HepG2 (cell line): ENCODE data around the gene AGBL3.

ENCODE experiments used
- ELF1 ChIP-seq: sonication (generic); formaldehyde crosslinking; IDR thresholded peaks from 2 replicates; pipeline ENCODE4 v1.4.0; 2020; ENCODE audit warnings: missing genetic modification reagents
- GATAD1 ChIP-seq: IDR thresholded peaks from 2 replicates; pipeline ENCODE4 v1.6.1; 2016; ENCODE audit warnings: missing genetic modification reagents, missing compliant biosample characterization
- MYNN ChIP-seq: sonication (generic); formaldehyde crosslinking; IDR thresholded peaks from 2 replicates; pipeline ENCODE4 v1.4.0; 2020; ENCODE audit warnings: mild to moderate bottlenecking, low read depth, missing genetic modification reagents
- NCOA5 ChIP-seq: sonication (generic); formaldehyde crosslinking; IDR thresholded peaks from 2 replicates; pipeline ENCODE4 v1.4.0; 2020; ENCODE audit warnings: missing genetic modification reagents
- NR2C2 ChIP-seq: sonication (generic); formaldehyde crosslinking; IDR thresholded peaks from 2 replicates; pipeline ENCODE4 v1.4.0; 2020; ENCODE audit warnings: missing genetic modification reagents, mild to moderate bottlenecking, moderate library complexity, borderline replicate concordance
- POLR2A ChIP-seq, 2 experiments: IDR thresholded peaks; 2 replicates each; pipeline ENCODE4 v1.6.1; 2011; ENCODE audit warnings: low read depth in 2 of 2, low read length in 2 of 2, mild to moderate bottlenecking in 1 of 2, moderate library complexity in 1 of 2; ENCODE audit not compliant: insufficient read depth in 1 of 2
- RAD21 ChIP-seq: fragments of 450-650 bp; formaldehyde crosslinking; IDR thresholded peaks from 2 replicates; pipeline ENCODE4 v1.5.0; 2020; ENCODE audit warnings: mild to moderate bottlenecking
- ZNF512 ChIP-seq: sonication (generic); formaldehyde crosslinking; IDR thresholded peaks from 2 replicates; pipeline ENCODE4 v1.4.0; 2020; ENCODE audit warnings: mild to moderate bottlenecking, missing genetic modification reagents
- ZNF891 ChIP-seq: sonication (generic); formaldehyde crosslinking; IDR thresholded peaks from 2 replicates; pipeline ENCODE4 v1.5.0; 2020; ENCODE audit warnings: mild to moderate bottlenecking, missing genetic modification reagents
- TF ChIP-seq, protein P1 (sequence below): sonication (generic); formaldehyde crosslinking; IDR thresholded peaks from 2 replicates; pipeline ENCODE4 v1.4.0; 2020; ENCODE audit warnings: missing genetic modification reagents, borderline replicate concordance
- TF ChIP-seq, protein P2 (sequence below): sonication (generic); formaldehyde crosslinking; IDR thresholded peaks from 2 replicates; pipeline ENCODE4 v1.5.0; 2020; ENCODE audit warnings: mild to moderate bottlenecking, missing genetic modification reagents, moderate library complexity

DNA sequence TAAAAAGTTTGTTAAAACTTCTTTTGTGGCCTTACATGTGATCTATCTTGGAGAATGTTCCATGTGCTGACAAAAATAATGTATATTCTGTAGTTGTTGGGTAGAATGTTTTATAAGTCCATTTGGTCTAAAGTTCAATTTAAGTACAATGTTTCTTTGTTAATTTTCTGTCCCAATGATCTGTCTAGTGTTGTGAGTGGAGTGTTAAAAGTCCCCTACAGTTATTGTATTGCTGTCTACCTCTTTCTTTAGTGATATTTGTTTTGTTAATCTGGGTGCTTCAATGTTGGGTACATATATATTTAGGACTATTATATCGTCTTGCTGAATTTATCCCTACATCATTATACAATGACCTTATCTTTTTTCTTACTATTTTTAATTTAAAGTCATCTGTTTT, 168.4 kb downstream of the AGBL3 start:
- TF ChIP-seq GATAD1 (no peak), POLR2A (IDR thresholded peaks at IDR 0.05; ENCODE audit: insufficient read depth in 1 of 2, low read depth in 2 of 2, low read length in 2 of 2) (no peak), RAD21 (CRISPR knock-in tag) (no peak), ZNF512 (CRISPR knock-in tag) (no peak), ELF1 (CRISPR knock-in tag) (no peak), ZNF891 (CRISPR knock-in tag) (no peak), NR2C2 (CRISPR knock-in tag) (no peak), NCOA5 (no peak), MYNN (CRISPR knock-in tag) (no peak)
- TF ChIP-seq, protein P1, sequence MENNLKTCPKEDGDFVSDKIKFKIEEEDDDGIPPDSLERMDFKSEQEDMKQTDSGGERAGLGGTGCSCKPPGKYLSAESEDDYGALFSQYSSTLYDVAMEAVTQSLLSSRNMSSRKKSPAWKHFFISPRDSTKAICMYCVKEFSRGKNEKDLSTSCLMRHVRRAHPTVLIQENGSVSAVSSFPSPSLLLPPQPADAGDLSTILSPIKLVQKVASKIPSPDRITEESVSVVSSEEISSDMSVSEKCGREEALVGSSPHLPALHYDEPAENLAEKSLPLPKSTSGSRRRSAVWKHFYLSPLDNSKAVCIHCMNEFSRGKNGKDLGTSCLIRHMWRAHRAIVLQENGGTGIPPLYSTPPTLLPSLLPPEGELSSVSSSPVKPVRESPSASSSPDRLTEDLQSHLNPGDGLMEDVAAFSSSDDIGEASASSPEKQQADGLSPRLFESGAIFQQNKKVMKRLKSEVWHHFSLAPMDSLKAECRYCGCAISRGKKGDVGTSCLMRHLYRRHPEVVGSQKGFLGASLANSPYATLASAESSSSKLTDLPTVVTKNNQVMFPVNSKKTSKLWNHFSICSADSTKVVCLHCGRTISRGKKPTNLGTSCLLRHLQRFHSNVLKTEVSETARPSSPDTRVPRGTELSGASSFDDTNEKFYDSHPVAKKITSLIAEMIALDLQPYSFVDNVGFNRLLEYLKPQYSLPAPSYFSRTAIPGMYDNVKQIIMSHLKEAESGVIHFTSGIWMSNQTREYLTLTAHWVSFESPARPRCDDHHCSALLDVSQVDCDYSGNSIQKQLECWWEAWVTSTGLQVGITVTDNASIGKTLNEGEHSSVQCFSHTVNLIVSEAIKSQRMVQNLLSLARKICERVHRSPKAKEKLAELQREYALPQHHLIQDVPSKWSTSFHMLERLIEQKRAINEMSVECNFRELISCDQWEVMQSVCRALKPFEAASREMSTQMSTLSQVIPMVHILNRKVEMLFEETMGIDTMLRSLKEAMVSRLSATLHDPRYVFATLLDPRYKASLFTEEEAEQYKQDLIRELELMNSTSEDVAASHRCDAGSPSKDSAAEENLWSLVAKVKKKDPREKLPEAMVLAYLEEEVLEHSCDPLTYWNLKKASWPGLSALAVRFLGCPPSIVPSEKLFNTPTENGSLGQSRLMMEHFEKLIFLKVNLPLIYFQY (CRISPR knock-in tag), result no peak
- TF ChIP-seq, protein P2, sequence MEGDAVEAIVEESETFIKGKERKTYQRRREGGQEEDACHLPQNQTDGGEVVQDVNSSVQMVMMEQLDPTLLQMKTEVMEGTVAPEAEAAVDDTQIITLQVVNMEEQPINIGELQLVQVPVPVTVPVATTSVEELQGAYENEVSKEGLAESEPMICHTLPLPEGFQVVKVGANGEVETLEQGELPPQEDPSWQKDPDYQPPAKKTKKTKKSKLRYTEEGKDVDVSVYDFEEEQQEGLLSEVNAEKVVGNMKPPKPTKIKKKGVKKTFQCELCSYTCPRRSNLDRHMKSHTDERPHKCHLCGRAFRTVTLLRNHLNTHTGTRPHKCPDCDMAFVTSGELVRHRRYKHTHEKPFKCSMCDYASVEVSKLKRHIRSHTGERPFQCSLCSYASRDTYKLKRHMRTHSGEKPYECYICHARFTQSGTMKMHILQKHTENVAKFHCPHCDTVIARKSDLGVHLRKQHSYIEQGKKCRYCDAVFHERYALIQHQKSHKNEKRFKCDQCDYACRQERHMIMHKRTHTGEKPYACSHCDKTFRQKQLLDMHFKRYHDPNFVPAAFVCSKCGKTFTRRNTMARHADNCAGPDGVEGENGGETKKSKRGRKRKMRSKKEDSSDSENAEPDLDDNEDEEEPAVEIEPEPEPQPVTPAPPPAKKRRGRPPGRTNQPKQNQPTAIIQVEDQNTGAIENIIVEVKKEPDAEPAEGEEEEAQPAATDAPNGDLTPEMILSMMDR (CRISPR knock-in tag), result no peak
